Activated CD4-positive, alpha-beta T cell treated with anti-CD3 and anti-CD28 coated beads for 36 hours (primary cell): ENCODE data around the gene SCYGR8. TPM values are rescaled to one million over a fixed set of nuclear protein-coding genes. Genes with fewer than 3 reads are reported as not detected.

ENCODE experiments used
- ATAC-seq: fragments of 200-7000 bp; cut with Tn5 transposase; one replicate; pipeline ENCODE4 v1.10.0; 2021; ENCODE audit warnings: mild to moderate bottlenecking, moderate library complexity
- CTCF ChIA-PET: fragments of 350-600 bp; sonication (Branson Sonifier 250); formaldehyde crosslinking; loops from one replicate; lab custom pipeline; 2021; ENCODE audit warnings: antibody characterized with exemption; lab: Charles Lee
- POLR2A ChIA-PET: fragments of 350-600 bp; sonication (Branson Sonifier 250); formaldehyde crosslinking; loops from one replicate; lab custom pipeline; 2021; ENCODE audit warnings: antibody characterized with exemption, inconsistent platforms; lab: Charles Lee
- DNase-seq: peaks from one replicate; pipeline ENCODE4 v3.0.0-alpha.2; 2020
- H3K27ac Mint-ChIP-seq: one replicate; pipeline ENCODE4 v1.8.0; 2021; ENCODE audit warnings: mixed read lengths
- H3K27me3 Mint-ChIP-seq: one replicate; pipeline ENCODE4 v1.8.0; 2021; ENCODE audit warnings: mixed read lengths
- H3K36me3 Mint-ChIP-seq: one replicate; pipeline ENCODE4 v1.8.0; 2021; ENCODE audit warnings: low read depth, mixed read lengths
- H3K4me1 Mint-ChIP-seq: one replicate; pipeline ENCODE4 v1.8.0; 2021; ENCODE audit warnings: mixed read lengths
- H3K4me3 Mint-ChIP-seq: one replicate; pipeline ENCODE4 v1.8.0; 2021; ENCODE audit warnings: mild to moderate bottlenecking, moderate library complexity, mixed read lengths
- H3K9me3 Mint-ChIP-seq: one replicate; pipeline ENCODE4 v1.8.0; 2021; ENCODE audit warnings: low read depth, mixed read lengths
- intact Hi-C, 2 experiments: fragments of 100-400 bp; cut with DNase I in 1 of 2; cut with micrococcal nuclease in 1 of 2; formaldehyde crosslinking; loops; one replicate each; pipeline versions ENCODE4 v1.14.2 to v1.15.1; 2022 to 2024; cut with DNase I, micrococcal nuclease
- total RNA-seq, 2 experiments: library from RNA; stranded (reverse); gene quantifications; one replicate each; pipeline ENCODE4 v1.2.3, GENCODE V29; 2021

SCYGR8 gene
- total RNA-seq, 2 experiments from 2014 or later: not detected

GRCh38 chr2:227765788-227766372 lies 20.2 kb downstream of the SCYGR8 start:
- H3K36me3 Mint-ChIP-seq: no peaks in the 10 kb centered on the region
- H3K27me3 Mint-ChIP-seq: no peaks in the 10 kb centered on the region
- H3K9me3 Mint-ChIP-seq: no peaks in the 10 kb centered on the region
- no peak for DNase-seq
- H3K27ac Mint-ChIP-seq: no peak overlapping the region
- H3K4me3 Mint-ChIP-seq: no peak overlapping the region
- H3K4me1 Mint-ChIP-seq: no peaks in the 10 kb centered on the region
- ATAC-seq: no peak
- POLR2A ChIA-PET: no interaction called here
- CTCF ChIA-PET: interaction anchor here (0.6 to 2.5 kb wide), 34 partner anchors 8 to 636 kb away, joined by 3 to 55 read pairs (median 3); no protein-coding TSS in a partner anchor
- intact Hi-C loops: loop anchor here (1.0 to 5.0 kb wide), 8 partner anchors 108 to 637 kb away; partner anchors contain the start of gene AGFG1 (in 2 of the 2)

GRCh38 chr2:227766373-227766883 lies 20.7 kb downstream of the SCYGR8 start:
- H3K36me3 Mint-ChIP-seq: no peaks in the 10 kb centered on the region

GRCh38 chr2:227767830-227768229 lies 22.1 kb downstream of the SCYGR8 start:
- CTCF ChIA-PET: interaction anchor here (0.6 to 2.6 kb wide), 3 partner anchors 123 to 359 kb away, joined by 3 to 6 read pairs (median 3); no protein-coding TSS in a partner anchor
- H3K9me3 Mint-ChIP-seq: no peaks in the 10 kb centered on the region

More at GRCh38 chr2:227766373-227766883, 20.7 kb downstream of the SCYGR8 start:
- POLR2A ChIA-PET: no interaction called here
- ATAC-seq: peak; percentile 92
- no peaks in the 10 kb centered on the region for H3K9me3 Mint-ChIP-seq
- intact Hi-C loops: loop anchor here (1.0 to 5.0 kb wide), 8 partner anchors 108 to 637 kb away; partner anchors contain the start of gene AGFG1 (in 2 of the 2)
- H3K27me3 Mint-ChIP-seq: no peaks in the 10 kb centered on the region
- no peak overlapping the region for H3K4me3 Mint-ChIP-seq
- H3K4me1 Mint-ChIP-seq: no peaks in the 10 kb centered on the region
- CTCF ChIA-PET: interaction anchor here (0.6 to 2.6 kb wide), 32 partner anchors 8 to 636 kb away, joined by 3 to 55 read pairs (median 4); no protein-coding TSS in a partner anchor
- peak; percentile 78 for DNase-seq
- H3K27ac Mint-ChIP-seq: no peak overlapping the region

GRCh38 chr2:227772197-227772661 lies 26.5 kb downstream of the SCYGR8 start:
- ATAC-seq: no peak
- no peak for DNase-seq
- intact Hi-C loops: loop anchor here in 1 of 2 experiments (10.0 kb wide), 1 partner anchor 93 kb away; no protein-coding TSS in a partner anchor
- CTCF ChIA-PET: interaction anchor here (0.9 kb wide), 1 partner anchor 33 kb away, joined by 3 read pairs; no protein-coding TSS in a partner anchor
- POLR2A ChIA-PET: no interaction called here
- H3K36me3 Mint-ChIP-seq: no peaks in the 10 kb centered on the region
- no peaks in the 10 kb centered on the region for H3K27me3 Mint-ChIP-seq
- no peak overlapping the region for H3K4me3 Mint-ChIP-seq
- H3K4me1 Mint-ChIP-seq: peaks cover 17% of the 10 kb centered on the region
- no peak overlapping the region for H3K27ac Mint-ChIP-seq
- H3K9me3 Mint-ChIP-seq: no peaks in the 10 kb centered on the region

More at GRCh38 chr2:227767830-227768229, 22.1 kb downstream of the SCYGR8 start:
- Mint-ChIP-seq H3K4me3 (no peak overlapping the region), H3K27ac (no peak overlapping the region), H3K27me3 (no peaks in the 10 kb centered on the region), H3K4me1 (no peaks in the 10 kb centered on the region), H3K36me3 (no peaks in the 10 kb centered on the region)
- ATAC-seq (no peak), DNase-seq (no peak)
- intact Hi-C loops: loop anchor here (2.0 to 5.0 kb wide), 5 partner anchors 295 to 637 kb away; partner anchors contain the start of gene AGFG1 (in 2 of the 2)
- POLR2A ChIA-PET: no interaction called here

- intact Hi-C loops: loop anchor here in 1 of 2 experiments (10.0 kb wide), 1 partner anchor 92 kb away; no protein-coding TSS in a partner anchor
- ATAC-seq: no peak
- H3K9me3 Mint-ChIP-seq: no peaks in the 10 kb centered on the region
- H3K36me3 Mint-ChIP-seq: no peaks in the 10 kb centered on the region
- ChIA-PET CTCF (interaction anchor here (0.6 to 2.1 kb wide), 4 partner anchors 84 to 640 kb away, joined by 3 to 7 read pairs (median 4); no protein-coding TSS in a partner anchor), POLR2A (no interaction called here)
- H3K27me3 Mint-ChIP-seq: no peaks in the 10 kb centered on the region
- DNase-seq: no peak
- H3K4me3 Mint-ChIP-seq: no peak overlapping the region
- peaks cover 17% of the 10 kb centered on the region for H3K4me1 Mint-ChIP-seq
- no peak overlapping the region for H3K27ac Mint-ChIP-seq
Observed at GRCh38 chr2:227772932-227773331, 27.2 kb downstream of the SCYGR8 start.

GRCh38 chr2:227774011-227774624 lies 28.4 kb downstream of the SCYGR8 start:
- ChIA-PET POLR2A (no interaction called here), CTCF (interaction anchor here (0.7 to 2.1 kb wide), 8 partner anchors 8 to 642 kb away, joined by 3 to 12 read pairs (median 6); no protein-coding TSS in a partner anchor)
- peak; percentile 38 for DNase-seq
- intact Hi-C loops: loop anchor here (2.0 to 10.0 kb wide), 2 partner anchors 45 to 91 kb away; no protein-coding TSS in a partner anchor
- no peak overlapping the region for H3K27ac Mint-ChIP-seq
- ATAC-seq: peak; percentile 58
- H3K4me3 Mint-ChIP-seq: no peak overlapping the region
- no peaks in the 10 kb centered on the region for H3K27me3 Mint-ChIP-seq
- no peaks in the 10 kb centered on the region for H3K36me3 Mint-ChIP-seq
- no peaks in the 10 kb centered on the region for H3K9me3 Mint-ChIP-seq
- H3K4me1 Mint-ChIP-seq: peaks cover 17% of the 10 kb centered on the region

- peak overlapping the region; percentile 2 for H3K27ac Mint-ChIP-seq
- POLR2A ChIA-PET: no interaction called here
- no peaks in the 10 kb centered on the region for H3K36me3 Mint-ChIP-seq
- CTCF ChIA-PET: interaction anchor here (0.9 to 1.9 kb wide), 6 partner anchors 8 to 116 kb away, joined by 3 to 12 read pairs (median 4); no protein-coding TSS in a partner anchor
- DNase-seq: no peak
- H3K4me1 Mint-ChIP-seq: peaks cover 17% of the 10 kb centered on the region
- no peak overlapping the region for H3K4me3 Mint-ChIP-seq
- ATAC-seq: peak; percentile 69
- H3K9me3 Mint-ChIP-seq: no peaks in the 10 kb centered on the region
- intact Hi-C loops: loop anchor here (1.0 to 10.0 kb wide), 4 partner anchors 8 to 90 kb away; no protein-coding TSS in a partner anchor
- no peaks in the 10 kb centered on the region for H3K27me3 Mint-ChIP-seq
Observed at GRCh38 chr2:227774895-227775842, 29.5 kb downstream of the SCYGR8 start.

- Mint-ChIP-seq H3K36me3 (no peaks in the 10 kb centered on the region), H3K9me3 (no peaks in the 10 kb centered on the region), H3K27me3 (peaks cover 7% of the 10 kb centered on the region), H3K27ac (no peak overlapping the region), H3K4me1 (peaks cover 15% of the 10 kb centered on the region), H3K4me3 (no peak overlapping the region)
- CTCF ChIA-PET: interaction anchor here (0.6 to 1.2 kb wide), 3 partner anchors 102 to 123 kb away, joined by 3 read pairs; no protein-coding TSS in a partner anchor
- intact Hi-C loops: no loop called here
- POLR2A ChIA-PET: interaction anchor here (0.6 kb wide), 1 partner anchor 228 kb away, joined by 3 read pairs; no protein-coding TSS in a partner anchor
- ATAC-seq (no peak), DNase-seq (no peak)
Observed at GRCh38 chr2:227780981-227781615, 35.4 kb downstream of the SCYGR8 start.

GRCh38 chr2:227781841-227782240 lies 36.1 kb downstream of the SCYGR8 start:
- no peak for ATAC-seq
- CTCF ChIA-PET: no interaction called here
- intact Hi-C loops: loop anchor here in 1 of 2 experiments (2.0 kb wide), 1 partner anchor 37 kb away; no protein-coding TSS in a partner anchor
- Mint-ChIP-seq H3K36me3 (no peaks in the 10 kb centered on the region), H3K27me3 (peaks cover 8% of the 10 kb centered on the region), H3K4me1 (peaks cover 15% of the 10 kb centered on the region), H3K9me3 (no peaks in the 10 kb centered on the region), H3K27ac (no peak overlapping the region), H3K4me3 (no peak overlapping the region)
- POLR2A ChIA-PET: interaction anchor here (0.6 kb wide), 1 partner anchor 228 kb away, joined by 3 read pairs; no protein-coding TSS in a partner anchor
- no peak for DNase-seq
